ENCODE results near the gene MINDY4.

The MINDY4 gene

DNA sequence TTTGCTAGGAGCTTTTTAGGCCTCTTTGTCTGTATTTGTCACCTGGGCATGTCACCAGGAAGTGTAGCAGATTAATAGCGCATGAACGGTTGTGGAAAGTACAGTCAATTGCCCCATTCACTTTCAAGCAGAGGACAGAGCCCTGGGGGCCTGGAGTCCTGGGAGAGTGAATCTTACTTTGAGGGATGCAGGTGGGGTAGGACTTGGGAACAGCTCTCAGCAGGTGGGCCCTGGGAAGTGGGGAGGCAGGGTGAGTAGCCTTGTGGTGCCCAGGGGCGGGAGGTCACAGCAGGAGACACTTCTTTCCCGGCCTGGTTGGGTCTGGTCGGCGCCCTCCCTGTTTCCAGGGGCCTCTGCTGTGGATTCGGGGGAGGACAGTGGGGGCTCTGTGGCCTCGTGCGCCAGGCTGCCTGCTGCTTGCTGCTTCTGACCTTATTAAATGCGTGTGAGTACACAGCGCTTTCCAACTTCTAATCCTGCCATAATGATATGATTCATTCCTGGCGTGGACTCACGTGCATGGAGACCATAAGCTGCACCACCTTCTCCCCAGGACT, 88.8 kb downstream of the MINDY4 start:
- DNase-seq: no peak

DNA sequence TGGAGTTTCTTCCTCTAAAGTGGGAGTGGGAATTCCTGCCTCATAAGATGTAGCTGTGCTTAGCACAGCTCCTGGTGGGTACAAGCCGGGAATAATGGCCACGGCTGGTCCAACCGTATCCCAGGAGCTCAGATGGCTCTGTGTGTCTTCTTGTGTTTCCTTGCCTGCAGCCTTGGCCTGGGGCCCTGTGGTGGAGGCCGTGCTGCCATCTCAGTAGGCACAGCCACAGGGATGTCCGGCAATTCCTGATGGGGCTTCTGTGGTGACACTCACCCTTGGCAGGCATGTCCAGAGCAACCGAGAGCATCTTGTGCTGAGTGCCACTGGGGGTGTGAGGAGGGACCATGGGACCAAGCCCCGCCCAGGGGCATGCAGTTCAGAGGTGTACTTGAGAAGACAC, 90.4 kb downstream of the MINDY4 start:
- DNase-seq: no peak

DNA sequence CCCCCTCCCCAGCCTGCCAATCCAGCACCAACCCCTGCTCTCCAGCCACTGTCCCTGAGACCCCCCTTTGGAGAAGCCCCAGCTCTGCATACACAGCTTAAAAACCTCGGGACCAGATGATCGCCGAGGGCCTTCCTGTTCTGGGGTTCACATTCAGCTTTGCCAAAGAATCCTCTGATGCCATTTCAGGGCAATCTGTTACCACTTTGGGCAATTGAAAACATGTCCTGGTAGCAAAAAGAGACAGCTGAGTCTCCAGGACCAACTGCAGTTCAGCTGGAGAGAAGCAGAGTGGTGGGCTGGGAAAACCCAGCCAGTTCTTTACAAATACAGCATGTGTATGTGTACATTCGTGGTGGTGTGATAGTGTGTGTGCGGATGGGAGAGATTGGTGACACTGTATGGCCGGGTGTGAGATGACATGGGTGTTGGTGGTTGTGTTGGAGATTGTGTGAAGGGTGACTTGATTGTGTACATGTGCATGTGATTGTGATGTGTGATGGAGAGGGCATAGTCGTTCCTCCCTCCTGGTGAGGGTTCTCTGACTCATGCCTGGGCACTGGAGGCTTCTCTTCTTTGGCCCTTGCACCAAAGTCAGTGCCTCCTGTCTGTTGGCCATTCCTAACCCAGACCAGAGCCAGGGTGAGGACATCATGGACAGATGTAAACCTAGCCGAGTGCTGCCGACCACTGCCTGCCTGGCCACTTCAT, 91.9 kb downstream of the MINDY4 start:
- no peak for DNase-seq

DNA sequence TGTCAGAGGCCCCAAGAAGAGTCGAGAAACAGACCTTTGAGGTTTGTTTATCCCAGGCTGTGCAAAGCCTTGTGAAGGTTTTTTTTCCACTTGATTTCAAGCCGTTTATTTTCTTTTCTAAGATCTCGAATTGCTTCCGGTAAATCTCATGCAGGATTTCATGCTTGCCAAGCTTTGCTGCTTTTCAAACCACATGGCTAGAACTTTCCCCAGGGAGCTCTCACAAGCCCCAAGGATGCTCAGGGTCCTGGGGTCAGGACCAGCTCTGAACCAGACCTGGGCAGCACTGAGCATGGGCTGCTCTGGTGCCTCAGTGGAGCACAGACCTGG, 92.5 kb downstream of the MINDY4 start:
- DNase-seq: no peak

DNA sequence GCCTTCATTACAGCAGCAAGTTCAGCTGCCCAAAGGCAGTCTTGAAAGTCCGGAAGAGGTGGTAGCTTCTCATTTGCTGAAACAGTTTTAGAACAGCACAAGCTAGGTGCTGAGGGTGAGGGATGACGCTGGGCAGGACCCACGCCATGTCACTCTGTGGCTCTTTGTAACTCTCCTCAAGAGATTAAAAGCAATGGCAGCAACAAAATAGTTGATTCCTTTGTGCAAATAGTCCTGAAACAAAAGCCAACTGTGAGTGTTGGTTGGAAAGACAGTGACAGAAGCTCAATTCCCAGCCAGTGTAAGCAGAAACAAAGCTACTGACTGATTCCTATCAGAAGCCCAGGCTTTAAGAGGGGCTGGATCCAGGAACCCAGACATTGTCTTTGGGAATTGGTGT, 92.9 kb downstream of the MINDY4 start:
- DNase-seq: no peak

DNA sequence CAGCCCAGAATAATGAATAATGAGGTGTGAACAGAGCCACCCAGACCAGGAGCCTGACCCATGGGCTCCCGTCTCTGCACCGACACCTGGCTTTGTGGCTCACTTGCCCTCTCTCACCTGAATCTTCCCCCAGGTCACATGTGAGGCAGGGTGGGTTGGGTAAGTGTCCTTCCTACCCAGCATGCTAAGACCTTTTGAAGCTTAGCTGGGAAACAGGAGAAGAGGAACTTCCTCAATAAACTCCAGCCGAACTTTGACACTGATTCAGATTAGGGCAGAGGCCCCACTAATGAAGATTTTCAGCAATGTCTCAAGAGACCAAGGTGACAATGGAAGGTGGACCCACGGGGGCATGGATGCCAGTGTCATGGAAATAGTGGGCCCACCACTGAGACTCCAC, 93.9 kb downstream of the MINDY4 start:
- no peak for DNase-seq

DNA sequence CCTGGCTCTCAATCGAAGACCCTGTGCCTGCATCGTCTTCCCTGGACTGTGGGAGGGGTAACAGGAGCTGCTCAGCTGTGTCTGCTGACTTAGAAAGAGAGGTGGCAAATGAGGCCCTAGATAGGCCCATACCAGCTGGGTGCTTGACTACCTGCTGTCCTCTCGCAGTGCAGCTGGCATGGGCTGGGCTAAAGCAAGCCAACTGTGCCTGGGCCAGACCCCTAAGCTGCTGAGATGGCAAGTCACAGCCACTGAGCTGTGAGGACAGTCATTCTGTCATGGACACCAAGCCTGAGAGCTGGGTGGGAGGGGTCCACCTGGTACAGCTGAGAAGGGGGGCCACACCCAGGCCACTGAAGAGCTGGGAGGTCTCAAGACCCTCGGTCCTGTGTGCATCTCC, 94.6 kb downstream of the MINDY4 start:
- no peak for DNase-seq

DNA sequence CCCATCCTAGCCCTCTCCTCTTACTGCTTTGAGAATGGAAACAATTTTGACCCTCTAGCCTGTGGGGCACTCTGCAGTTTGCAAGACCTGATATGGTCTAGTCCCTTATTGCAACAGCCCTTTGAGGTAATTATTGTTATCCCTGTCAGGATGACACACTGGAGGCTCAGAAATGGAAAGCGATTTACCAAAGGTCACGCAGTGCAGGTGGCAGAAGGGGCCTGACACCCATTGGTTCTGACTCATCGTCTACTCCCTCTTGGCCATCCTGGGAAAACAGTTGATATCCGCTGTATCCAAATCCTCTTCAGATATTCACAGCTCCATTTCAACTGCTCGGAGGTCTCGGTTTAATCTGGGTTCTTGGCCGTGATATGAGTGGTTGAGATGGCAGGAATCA, 95.7 kb downstream of the MINDY4 start:
- DNase-seq: no peak

DNA sequence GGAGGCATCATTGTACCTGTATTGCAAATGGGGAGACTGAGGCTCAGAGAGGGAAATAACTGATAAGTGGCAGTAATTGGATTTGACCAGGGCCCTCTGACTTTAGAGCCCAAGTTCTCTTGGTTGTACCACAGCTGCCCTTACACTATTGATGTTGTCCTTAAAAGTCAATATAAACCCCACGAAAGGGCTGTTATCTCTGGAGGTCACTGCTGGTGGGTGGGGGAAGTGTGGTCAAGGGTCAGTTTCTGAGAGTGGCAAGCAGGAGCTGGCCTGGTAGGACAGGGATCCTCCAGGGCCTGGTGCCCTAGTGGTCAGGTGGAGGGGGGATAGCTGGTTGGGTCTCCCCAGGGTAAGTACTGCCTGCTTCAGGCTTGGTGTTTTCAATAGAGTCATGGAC, 96.3 kb downstream of the MINDY4 start:
- no peak for DNase-seq

DNA sequence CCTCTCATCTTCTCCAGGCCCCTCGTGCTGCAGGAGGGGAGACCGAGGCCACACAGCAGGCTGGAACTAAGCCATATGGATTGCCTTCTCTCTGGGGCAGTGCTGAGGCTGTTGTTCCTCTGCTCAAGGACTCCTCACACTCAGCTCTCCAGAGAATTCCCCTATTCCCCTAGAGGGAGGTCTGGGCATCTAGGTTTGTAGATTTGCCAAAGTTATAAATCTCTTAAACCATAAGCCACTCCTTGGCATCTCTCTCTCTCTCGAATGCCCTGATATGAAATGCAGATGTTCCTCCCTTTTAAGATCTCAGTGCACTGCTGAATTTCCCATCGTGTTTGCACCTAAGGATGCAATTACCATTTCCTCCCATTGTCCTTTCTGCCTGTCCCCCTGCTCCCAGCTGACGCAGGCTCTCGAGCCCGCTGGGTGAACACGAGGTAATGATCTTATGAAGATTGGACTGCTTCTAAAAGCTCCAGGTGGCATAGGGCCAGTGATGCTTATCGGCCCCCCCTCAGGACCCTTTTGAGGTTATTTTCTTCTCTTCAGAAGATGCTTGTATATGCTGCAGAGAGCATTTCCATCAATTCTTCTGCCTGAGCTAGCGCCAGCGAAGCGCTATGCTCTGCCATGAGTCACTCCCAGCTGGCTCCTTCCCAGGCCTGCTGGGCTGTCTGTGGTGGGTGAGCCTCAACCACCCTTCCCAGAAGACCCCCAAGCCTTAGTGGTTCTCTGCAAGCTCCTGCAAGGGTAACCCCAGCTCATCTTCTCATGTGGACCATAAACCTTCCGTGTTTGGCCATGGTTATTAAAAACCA, 98.8 kb downstream of the MINDY4 start:
- DNase-seq: no peak

DNA sequence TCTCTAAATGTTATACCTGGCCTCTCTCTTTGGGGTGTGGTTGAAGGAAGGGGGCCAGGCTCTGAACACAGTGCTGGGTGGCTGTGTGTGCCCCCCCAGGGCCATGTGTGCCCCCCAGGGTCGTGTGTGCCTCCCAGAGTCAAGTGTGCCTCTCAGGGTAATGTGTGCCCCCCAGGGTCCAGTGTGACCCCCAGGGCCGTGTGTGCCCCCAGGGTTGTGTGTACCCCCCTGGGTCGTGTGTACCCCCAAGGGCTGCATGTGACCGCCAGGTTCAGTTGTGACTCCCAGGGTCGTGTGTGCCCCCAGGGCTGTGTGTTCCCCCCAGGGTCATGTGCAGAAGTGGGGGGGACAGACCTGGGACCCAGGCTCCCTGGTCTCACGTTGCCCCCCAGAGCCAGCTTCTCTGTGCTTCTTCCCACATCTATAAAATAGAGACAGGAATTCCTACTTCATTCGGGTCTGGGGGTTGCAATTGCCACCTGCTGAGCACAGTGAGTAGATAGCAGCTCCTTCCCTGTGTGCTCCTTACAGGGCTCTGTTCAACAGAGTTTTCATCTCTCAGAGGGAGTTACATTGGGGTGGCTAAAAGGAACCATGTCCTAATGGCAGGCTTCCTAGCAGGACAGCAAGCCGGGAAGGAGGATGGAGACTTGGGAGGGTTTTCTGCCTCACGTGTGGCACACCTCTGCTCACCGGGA, 99.8 kb downstream of the MINDY4 start:
- DNase-seq: no peak

DNA sequence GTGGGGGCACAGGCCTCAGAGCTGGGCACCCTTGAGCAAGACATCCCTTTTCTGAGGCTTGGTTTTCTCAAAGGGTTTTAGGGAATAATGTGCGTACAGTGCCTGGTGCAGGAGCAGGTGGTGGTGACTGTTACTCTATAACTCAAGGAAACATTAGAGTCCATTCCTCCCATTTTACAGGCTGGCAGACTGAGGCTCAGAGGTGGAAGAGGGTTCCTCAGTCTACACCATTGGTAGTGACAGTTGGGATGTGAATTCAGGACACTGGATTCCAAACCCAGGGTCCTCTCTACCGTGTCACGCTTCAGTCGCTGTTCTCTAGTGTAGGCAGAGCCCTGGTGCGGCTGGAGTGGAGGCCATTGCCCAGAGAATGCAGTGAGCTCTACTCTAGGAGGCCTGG, 100.4 kb downstream of the MINDY4 start:
- DNase-seq: no peak

DNA sequence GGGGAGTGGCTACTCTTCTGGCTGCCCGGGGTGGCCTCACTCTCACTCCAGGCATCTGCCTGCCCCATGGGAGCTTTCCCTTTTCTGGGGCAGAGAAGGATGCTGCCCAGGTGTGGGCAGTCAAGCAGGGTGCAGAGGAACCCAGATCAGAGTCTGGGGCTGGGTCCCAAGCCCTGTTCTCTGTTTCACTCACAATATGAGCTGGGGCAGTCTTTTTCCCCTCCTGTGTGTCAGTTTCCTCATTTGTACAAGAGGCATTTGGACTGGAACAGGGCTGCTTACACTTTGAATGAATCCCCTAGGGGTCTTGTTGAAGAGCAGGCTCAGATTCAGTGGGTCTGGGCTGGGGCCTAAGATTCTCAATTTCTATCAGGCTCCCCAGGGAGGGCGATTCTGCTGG, 102.0 kb downstream of the MINDY4 start:
- DNase-seq: no peak

DNA sequence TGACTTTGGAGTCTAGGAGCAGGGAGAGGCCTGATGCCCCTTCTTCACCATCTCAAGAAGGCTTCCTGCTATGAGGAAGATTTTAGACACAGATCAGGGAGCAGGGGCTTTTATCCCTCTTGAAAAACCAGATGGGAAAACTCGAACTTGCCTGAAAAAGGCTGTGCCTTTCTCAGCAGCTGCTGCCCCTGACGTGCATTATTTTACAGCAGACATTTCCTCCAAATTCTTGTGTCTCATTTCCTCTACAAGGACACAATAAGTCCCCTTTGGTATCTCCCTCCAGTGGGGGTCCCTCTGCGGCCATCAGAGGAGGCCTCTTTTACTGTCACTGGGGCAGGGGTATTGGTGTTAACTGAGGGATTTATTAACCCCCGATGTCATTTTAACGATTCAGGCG, 102.4 kb downstream of the MINDY4 start:
- no peak for DNase-seq

DNA sequence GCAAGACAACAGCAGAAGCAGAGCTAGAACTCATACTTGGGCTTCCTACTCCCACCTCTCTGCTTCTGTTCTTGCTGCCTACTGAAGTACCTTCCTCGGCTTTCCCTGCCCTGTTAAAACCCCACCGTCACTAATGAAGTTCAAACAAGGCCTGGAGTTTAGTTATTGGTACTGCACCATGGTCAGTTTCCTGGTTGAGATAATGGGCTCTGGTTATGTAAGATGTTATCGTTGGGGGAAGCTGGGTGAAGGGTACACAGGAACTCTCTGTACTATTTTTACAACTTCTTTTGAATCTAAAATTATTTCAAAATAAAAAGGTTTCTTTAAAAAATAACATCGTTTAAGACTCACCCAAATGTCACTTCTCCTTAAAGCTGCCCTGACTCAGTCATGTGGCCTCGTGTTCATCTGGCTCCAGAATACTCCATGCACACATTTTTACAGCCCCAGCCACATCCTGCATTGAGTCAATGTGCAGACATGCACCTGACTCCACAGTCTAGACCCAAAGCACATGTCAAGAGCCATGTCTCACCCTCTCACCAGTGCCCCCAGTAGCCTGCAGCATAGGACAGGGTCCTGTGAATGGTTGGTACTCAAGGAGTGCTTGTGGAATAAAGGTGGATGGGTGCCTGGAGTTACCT, 103.6 kb downstream of the MINDY4 start:
- DNase-seq: no peak

DNA sequence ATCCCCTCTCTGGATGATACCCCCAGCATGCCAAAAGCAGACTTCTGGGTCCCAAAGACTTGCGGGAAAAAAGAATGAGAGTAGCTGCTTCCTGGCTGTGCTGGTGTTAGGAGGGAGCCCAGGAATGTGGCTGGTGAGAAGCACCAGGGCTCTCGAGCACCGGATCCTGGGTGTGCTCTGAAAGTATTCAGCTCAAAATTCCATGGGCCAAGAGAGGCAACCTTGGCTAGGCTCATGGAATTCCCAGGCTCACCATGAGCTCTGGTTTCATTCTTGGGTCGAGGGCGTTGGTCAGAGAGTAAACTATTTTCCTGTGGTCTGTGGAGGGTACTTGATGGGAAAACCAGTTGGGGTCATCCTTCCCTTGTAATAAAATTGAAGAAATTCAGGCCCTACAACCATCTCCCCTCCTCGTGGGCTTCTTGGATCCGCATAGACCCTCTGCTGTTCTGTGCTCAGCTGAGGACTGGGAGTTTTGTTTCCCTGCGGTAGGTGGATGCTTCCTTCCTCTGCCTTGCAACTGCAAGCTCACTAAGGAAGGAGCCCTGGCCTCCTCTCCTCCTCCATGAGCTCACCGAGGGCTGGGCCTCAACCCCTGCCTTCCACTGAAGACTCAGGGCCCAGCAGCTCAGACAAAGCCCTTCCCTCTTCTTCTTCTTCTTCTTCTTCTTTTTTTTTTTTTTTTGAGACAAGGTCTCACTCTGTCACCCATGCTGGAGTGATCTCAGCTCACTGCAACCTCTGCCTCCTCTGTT, 106.0 kb downstream of the MINDY4 start:
- no peak for DNase-seq

DNA sequence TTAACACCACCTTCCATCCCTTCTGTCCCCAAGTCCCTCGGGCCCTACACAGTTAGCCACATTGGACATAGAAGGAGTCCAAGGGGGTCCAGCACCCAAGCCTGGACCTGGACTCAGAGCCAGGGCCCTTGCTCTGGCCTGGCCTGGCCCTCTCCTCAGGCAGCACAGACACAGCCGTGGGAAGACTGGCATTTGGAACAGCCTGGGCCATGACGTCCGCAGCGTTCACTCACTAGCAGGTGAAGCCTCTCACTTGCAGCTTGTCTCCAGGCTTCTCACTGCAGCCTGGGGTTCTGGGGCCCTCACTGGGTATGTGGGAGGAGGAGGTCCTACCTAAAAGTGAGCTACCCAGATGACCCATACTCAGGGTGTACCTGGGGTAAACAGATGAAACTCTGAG, 106.8 kb downstream of the MINDY4 start:
- DNase-seq: no peak

DNA sequence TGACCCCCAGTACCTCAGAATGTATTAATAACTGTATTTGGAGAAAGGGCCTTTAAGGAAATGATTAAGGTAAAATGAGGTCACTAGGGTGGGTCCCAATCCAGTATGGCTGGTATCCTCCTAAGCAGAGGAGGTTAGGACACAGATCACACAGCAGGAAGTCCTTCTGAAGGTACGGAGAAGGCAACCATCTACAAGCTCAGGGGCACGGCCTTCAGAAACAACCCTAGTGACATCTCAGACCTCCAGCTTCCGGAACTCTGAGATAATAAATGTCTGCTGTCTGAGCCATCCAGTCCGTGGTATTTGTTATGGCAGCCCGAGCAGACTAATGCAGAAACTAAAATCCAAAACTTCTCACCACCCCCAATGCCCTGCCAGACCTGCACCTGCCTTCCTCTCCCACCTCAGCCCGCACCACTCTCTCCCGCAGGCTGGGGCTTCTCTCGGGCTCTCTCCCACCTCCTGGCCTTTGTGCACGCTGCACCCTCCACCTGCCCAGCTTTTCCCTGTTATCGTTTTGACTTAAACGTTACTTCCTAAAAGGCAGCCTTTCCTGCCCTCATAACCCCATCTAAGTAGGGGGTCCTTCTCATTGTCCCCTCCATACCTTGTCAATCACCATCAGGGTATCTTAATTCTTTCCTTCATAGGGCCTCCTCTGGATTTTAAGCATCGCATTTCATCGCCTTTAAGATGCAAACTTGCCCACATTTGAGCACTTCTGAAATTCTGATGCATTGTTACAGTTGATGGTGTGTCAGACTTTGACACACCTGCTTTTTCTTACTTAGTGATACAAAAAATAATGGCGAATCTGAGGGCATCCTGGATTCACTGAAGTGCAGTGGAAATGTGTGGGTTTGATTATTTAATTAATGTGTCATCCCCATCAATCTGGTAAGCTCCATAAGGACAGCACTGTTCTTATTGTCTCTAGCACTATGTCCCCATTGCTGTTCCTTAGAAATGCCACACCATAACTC, 108.2 kb downstream of the MINDY4 start:
- DNase-seq: no peak

DNA sequence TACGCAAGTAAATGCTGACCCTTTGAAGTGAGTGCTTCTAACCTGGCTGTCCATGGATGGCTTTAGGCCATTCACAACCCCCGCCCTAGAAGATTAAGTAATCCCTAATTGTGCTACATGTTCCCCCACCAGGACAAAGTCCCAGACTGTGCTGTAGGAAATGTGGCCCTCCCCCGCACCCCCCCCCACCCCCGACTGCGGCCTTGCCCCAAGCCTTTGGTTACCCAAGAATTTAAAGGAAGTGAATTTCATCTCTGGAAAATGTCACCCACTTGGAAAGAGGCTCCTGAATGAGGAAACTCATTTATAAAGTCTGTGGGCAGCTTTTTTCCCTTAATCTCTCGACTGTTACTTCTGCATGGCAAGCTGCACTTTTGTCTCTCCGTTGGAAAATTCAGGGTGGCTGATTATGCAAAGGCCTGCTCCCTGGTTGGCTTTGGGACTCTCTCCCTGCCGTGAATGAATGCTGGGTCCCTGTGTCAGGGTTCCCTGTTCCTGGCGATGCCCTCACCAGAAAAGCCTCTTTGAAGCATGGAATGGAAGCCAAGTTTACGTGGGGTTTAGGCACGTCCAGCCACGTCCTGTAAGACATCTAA, 109.0 kb downstream of the MINDY4 start:
- no peak for DNase-seq

DNA sequence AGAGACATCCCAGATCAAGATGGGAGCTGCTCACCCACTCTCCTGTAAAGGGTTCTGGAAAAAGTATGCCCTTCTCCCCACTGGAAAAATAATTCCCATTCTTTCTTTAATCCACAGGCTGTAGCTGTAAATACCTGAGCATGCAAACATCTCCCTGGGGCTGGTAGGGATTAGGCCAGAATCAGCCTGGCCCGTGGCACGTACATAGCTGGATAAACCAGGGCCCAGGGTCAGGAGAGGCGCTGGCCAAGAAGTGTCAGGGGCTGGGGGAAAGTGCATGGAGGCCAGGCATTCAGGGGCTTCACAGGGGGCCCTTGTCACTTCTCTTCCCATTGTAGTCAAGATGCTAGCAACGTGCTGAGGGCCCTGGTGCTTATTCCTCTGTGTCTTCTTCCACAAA, 109.7 kb downstream of the MINDY4 start:
- DNase-seq: no peak

DNA sequence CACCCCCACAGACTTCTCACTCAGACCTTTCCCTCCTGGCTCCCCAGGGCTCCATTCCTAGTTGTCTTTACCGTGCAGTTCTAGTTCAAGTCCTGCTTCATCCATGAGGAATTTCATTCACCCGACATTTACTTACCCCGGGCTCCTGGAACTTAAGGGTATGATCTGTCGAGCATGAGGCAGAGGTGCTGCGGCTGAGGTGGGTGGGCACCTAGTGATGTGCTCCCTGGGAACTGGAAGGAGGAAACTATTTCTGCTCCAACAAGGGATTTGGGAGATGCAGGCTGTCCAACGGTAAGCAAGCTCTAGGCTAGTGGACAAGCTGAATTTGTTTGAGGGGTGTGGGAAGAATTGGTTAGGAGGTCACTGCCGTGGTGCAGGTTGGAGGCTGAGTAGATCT, 110.2 kb downstream of the MINDY4 start:
- no peak for DNase-seq
